Ammon's horn (tissue), 1 donor: ENCODE measurements around the gene GRM4.
"Not testable (repeated sequence)": the region's sequence is repeated elsewhere in the genome, so short reads cannot be mapped to it uniquely, and the experiment has no call there.

Experiments
- DNase-seq: peaks from one replicate; pipeline ENCODE4 v3.0.0-alpha.2; 2016; ENCODE audit warnings: low spot score

Gene GRM4

GRCh38 chr6:34043359-34043758 is 102.5 kb downstream of the GRM4 start:
- no peak for DNase-seq

GRCh38 chr6:34041998-34042397 is 103.9 kb downstream of the GRM4 start:
- DNase-seq, result not testable (repeated sequence)

GRCh38 chr6:34041385-34041784 is 104.5 kb downstream of the GRM4 start:
- DNase-seq, result no peak

GRCh38 chr6:34039943-34040342 is 105.9 kb downstream of the GRM4 start:
- no peak for DNase-seq

- no peak for DNase-seq
Measured at GRCh38 chr6:34037151-34037550, 108.7 kb downstream of the GRM4 start.

- DNase-seq, result no peak
Measured at GRCh38 chr6:34036357-34037069, 109.4 kb downstream of the GRM4 start.

- DNase-seq, result no peak
Measured at GRCh38 chr6:34035704-34036356, 110.1 kb downstream of the GRM4 start.

GRCh38 chr6:34035161-34035560 is 110.7 kb downstream of the GRM4 start:
- DNase-seq, result no peak

GRCh38 chr6:34032856-34033255 is 113.0 kb downstream of the GRM4 start:
- no peak for DNase-seq

- no peak for DNase-seq
Measured at GRCh38 chr6:34031625-34032383, 114.1 kb downstream of the GRM4 start.

GRCh38 chr6:34030831-34031624 is 114.9 kb downstream of the GRM4 start:
- no peak for DNase-seq

- DNase-seq, result no peak
Measured at GRCh38 chr6:34029489-34030280, 116.2 kb downstream of the GRM4 start.

GRCh38 chr6:34028691-34029360 is 117.1 kb downstream of the GRM4 start:
- no peak for DNase-seq

GRCh38 chr6:34027939-34028441 is 117.9 kb downstream of the GRM4 start:
- no peak for DNase-seq

GRCh38 chr6:34027445-34027936 is 118.4 kb downstream of the GRM4 start:
- no peak for DNase-seq

- DNase-seq, result no peak
Measured at GRCh38 chr6:34025861-34026260, 120.0 kb downstream of the GRM4 start.

- DNase-seq, result no peak
Measured at GRCh38 chr6:34025112-34025807, 120.6 kb downstream of the GRM4 start.

GRCh38 chr6:34022873-34023255 is 123.0 kb downstream of the GRM4 start:
- DNase-seq, result no peak

- no peak for DNase-seq
Measured at GRCh38 chr6:34022250-34022872, 123.5 kb downstream of the GRM4 start.
